GM19025 (cell line): ENCODE data around the gene ZNF665.
"Not testable (repeated sequence)": the region's sequence is repeated elsewhere in the genome, so short reads cannot be mapped to it uniquely, and the experiment has no call there.

ENCODE experiments used
- ATAC-seq: cut with Tn5 transposase; IDR thresholded peaks from one replicate; pipeline ENCODE4 v1.9.1; 2021; ENCODE audit warnings: mild to moderate bottlenecking, low read depth, moderate library complexity; ENCODE audit not compliant: unreplicated experiment

ZNF665 gene

DNA sequence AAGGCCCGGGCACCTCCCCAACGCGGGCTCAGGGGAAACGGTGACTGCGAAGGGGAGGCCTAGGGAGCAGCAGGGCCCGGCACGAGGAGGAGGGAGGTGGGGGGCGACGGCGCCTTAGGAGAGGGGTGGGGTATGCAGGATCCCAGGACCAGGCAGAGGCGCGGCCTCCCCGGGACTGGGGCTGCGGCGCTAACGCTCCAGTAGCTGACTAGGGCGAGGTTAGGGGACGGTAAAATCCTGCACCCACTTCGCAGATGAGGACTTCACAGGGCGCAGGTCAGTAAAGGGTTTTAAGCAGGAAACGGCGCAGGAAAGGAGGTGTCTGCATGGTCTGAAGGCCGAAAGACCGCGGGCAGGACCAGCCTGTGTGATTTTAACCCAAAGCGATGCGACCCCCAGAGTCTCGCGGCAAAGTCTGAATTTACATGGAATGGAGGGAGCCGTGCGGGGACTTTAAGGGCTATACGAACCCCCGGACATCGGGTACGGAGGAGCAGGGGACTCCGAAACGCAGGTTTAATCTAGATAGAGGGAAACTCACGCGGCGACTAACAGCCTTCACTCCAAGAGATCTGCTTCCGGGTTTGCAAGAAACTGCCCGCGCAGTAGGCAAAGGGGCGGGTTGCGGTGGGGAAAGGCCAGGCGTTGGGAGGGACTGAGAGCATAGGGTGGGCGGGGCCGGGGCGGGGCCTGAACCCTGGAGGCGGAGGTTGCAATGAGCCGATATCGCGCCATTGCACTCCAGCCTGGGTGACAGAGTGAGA is at the start of gene ZNF665:
TSS of gene ZNF665 (minus strand) at position 588 of the 764 bp plus-strand sequence. CDS start 10,460 bp downstream, outside the sequence.
- no peak for ATAC-seq

DNA sequence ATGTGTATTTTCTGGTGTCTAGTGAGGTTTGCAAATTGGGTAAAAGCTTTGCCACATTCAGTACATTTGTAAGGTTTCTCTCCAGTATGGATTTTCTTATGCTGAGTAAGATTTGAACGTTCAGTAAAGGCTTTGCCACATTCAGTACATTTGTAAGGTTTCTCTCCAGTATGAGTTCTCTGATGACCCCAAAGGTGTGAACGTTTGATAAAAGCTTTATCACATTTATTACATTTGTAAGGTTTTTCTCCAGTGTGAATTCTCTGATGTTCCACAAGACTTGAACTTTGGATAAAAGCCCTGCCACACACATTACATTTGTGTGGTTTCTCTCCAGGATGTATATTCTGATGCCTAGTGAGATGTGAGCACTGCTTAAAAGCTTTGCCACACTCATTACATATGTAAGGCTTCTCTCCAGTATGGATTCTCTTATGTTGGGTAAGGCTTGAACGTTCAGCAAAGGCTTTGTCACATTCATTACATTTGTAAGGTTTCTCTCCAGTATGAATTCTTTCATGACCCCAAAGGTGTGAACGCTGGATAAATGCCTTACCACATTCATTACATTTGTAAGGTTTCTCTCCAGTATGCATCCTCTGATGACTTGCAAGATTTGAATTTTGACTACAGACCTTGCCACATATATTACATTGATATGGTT is 44.1 kb upstream of the ZNF665 start:
- no peak for ATAC-seq

DNA sequence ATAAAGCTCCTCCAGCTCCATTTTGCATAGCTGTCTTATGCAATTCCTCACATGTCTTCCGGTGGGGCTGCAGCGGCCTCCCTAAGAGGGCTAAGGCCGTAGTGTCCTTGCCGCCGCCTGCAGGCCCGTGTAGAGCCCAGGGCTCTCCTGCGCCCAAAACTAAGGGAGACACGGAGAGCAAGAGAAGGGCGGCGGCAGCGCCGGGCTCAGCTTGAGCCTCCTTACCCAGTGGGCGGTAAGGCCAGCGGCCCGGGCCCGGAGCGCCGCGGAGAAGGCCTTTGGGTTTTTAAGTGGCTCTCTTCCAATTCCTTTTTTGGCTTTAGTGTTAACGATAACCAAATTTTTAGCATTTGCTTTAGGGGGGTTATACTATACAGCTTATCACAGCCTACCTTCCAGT is 31.4 kb upstream of the ZNF665 start:
- ATAC-seq, result no peak

DNA sequence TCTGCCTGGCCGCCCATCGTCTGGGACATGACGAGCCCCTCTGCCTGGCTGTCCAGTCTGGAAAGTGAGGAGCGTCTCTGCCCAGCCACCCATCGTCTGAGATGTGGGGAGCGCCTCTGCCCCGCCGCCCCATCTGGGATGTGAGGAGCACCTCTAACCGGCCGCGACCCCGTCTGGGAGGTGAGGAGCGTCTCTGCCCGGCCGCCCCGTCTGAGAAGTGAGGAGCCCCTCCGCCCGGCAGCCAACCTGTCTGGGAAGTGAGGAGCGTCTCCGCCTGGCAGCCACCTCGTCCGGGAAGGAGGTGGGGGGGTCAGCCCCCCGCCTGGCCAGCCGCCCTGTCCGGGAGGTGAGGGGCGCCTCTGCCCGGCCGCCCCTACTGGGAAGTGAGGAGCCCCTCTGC is 29.6 kb upstream of the ZNF665 start:
- not testable (repeated sequence) for ATAC-seq

DNA sequence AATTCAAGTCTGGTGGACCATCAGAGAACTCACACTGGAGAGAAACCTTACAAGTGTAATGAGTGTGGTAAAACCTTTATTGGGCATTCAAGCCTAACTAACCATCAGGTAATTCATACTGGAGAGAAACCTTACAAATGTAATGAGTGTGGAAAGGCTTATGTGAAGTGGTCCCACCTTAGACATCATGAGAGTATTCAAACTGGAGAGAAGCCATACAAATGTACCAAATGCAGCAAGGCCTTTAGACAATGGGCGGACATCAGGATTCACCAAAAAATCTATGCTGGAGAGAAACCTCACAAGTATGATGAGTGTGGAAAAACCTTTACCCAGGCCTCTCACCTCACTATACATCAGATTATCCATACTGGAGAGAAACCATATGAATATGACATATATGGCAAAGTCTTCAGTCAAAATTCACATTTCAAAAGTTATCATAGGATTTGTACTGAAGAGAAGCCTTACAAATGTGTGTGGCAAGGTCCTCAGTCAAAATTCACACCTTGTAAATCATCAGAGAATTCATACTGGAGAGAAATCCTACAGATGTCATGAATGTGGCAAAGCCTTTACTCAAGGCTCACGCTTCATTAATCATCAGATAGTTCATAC is 19.7 kb upstream of the ZNF665 start:
- ATAC-seq, result no peak

DNA sequence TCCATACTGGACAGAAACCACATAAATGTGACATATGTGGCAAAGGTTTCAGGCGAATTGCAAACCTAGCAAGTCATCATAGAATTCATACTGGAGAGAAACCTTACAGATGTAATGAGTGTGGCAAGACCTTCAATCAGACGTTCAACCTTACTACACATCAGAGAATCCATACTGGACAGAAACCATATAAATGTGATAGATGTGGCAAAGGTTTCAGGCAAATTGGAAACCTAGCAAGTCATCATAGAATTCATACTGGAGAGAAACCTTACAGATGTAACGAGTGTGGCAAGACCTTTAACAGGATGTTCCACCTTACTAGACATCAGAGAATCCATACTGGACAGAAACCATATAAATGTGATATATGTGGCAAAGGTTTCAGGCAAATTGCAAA is 18.4 kb upstream of the ZNF665 start:
- not testable (repeated sequence) for ATAC-seq

DNA sequence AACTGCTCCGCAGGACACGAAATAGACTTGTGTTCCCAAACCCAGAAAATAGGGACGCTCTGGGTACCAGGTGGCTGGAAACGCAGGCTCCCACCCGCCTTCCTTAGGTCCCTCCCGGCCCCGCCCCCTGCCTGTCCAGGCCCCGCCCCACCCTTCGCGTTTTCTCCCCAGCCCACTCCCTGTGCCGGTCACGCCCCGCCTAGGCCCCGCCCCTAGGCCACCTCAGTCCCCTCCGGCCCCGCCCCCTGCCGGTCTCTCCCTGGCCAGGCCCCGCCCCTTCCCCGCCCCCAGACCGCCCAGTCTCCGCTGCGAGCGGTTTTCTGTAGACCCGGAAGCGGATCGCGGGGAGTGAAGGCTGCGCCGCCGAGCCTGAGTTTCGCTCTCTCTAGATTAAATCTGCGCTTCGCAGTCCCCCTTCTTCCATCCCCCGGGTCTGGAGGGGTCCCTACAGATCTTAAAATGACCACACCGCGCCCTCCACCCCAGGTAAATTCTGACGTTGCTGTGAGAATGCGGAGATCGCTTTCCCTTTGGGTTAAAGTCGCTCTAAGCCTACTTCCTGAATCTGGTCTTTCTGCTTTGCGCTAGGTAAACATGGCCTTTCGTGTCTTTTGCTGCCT is 3.7 kb upstream of the ZNF665 start:
- ATAC-seq, result no peak

DNA sequence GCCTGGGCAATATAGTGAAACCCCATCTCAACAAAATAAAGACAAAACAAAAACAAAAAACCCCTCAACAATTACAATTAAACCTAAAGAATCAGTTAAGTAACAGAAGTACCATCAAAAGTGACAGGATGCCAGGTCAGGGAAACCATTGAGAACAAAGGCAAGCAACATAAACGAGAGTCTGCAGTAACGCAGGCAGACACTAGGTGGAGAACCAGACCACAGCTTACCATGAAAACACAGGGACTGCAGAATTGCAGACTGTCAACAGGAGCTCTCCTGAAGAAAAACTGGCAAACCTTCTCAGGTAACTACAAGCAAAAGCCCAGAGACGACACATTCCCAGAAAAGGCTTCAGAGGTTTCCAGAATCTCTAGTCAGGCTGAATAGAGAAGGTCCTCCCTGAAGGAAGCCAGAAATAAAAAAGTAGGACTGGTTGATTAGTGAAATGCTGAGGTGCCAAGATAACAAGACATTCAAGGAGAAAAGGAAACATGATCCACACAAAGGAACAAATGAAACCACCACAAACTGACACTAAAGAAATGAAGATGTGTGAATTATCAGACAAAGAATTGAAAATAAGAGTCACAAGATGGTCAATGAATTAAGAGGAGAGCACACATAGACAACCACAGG is 2.2 kb upstream of the ZNF665 start:
- no peak for ATAC-seq

DNA sequence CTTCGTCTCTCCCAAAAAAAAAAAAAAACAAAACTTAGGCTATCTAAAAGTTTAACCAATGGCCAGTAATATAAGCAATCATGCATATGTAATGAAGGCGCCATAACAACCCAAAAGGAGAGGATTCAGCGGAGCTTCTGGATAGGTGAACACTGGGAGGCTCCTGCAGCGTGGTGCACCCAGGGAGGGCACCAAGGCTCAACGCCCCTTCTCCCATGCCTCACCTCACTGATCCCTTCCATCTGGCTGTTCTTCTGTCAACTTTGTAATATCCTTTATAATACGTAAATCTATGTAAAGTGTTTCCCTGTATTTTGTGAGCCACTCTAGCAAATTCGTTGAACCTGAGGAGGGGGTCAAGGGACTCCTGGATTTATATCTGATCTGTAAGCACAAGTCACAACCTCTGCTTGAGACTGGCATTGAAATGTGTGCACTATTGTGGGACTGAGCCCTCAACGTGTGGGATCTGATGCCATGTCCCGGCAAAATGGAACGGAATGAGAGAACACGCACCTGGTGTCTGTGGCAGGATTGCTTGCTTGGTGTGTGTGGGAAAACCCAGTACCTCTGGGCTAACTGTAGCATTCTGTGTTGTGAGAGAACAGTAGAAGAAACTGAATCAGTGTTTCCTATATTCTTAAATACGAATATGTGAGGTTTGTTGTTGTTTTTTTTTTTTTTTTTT is 521 bp upstream of the ZNF665 start:
- no peak for ATAC-seq

DNA sequence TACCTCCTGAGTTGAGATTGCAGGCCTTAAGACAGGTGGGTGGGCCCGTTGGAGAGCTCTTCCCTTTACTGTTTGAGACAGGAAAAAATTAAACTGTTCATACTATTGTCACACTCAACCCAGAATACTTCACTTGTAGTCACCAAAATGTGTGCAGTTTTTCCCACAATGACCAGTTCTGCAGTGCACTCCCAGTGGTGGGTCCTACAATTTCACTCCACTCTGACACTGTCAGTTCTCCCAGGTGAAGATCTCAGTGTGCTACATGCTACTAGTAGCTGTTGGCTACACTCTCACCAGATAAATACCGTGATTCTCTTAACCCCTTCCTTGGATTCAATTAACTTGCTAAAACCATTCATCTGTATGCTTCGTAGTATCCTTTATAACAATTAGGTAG is 2.9 kb downstream of the ZNF665 start:
- no peak for ATAC-seq

DNA sequence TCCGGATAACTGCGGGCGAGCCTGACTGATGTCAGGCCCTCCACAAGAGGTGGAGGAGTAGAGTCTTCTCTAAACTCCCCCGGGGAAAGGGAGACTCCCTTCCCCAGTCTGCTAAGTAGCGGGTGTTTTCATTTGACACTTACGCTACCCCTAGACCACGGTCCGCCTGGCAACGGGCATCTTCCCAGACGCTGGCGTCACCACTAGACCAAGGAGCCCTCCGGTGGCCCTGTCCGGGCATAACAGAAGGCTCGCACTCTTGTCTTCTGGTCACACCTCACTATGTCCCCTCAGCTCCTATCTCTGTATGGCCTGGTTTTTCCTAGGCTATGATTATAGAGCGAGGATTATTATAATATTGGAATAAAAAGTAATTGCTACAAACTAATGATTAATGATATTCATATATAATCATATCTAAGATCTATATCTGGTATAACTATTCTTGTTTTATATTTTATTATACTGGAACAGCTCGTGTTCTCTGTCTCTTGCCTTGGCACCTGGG is 3.4 kb downstream of the ZNF665 start:
- ATAC-seq, result not testable (repeated sequence)

DNA sequence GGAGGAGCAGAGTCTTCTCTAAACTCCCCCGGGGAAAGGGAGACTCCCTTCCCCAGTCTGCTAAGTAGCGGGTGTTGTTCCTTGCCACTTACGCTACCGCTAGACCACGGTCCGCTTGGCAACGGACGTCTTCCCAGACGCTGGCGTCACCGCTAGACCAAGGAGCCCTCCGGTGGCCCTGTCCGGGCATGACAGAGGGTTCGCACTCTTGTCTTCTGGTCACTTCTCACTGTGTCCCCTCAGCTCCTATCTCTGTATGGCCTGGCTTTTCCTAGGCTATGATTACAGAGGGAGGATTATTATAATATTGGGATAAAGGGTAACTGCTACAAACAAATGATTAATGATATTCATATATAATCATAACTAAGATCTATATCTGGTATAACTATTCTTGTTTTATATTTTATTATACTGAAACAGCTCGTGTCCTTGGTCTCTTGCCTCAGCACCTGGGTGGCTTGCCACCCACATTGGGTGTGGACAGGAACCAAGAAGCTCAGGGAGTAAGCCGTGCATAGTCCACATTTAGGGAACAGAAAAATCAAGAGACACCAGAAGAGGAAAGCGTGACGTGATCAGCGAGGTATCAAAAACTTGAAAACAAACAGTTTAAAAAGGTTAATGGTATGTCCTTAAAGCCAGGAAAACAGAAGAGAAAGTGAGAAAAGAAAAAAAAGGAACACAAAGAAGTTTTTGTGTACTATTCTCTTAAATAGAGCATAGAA is 7.8 kb downstream of the ZNF665 start:
- not testable (repeated sequence) for ATAC-seq

DNA sequence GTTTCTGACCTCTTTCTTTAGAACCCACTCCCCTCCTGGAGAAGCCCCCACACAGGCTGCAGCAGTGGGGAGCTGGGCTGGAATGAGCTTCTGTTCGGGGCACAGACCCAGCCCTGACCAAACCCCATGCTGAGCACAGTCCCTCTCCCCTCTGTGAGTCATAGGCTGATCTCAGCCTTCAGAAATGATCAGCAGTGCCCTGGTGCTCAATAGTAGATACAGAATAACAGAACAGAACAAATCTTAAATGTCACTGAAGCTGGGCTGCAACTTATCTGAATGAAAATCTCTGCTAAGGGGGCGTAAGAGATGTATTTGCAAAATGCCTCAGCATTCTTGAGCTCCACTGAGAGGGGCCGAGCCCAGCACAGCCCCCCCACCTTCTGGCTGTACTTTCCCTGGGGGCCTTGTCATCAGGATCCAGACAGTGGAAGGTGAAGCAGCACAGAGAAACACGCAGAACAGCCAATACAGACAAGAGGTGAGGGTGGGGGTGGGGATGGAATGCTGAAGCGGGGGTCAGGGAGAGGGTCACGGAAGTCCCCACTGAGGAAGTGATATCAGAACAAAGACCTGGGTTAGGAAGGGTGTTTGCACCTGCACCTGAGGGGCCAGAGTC is 9.9 kb downstream of the ZNF665 start:
- ATAC-seq, result no peak

DNA sequence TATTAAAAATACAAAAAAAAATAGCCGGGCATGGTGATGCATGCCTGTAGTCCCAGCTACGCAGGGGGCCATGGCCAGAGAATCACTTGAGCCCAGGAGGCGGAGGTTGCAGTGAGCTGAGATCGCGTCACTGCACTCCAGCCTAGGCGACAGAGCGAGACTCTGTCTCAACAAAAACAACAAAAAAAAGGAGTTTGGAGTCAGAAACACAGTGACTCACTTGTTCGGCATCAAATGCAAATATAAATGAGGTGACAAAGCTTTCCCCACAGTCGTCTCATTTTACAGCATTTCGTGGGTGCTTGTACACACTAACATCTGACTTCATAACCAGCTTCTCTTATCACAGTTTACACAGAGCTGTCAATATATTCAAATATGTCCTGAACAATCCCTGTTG is 11.0 kb downstream of the ZNF665 start:
- ATAC-seq, result no peak

DNA sequence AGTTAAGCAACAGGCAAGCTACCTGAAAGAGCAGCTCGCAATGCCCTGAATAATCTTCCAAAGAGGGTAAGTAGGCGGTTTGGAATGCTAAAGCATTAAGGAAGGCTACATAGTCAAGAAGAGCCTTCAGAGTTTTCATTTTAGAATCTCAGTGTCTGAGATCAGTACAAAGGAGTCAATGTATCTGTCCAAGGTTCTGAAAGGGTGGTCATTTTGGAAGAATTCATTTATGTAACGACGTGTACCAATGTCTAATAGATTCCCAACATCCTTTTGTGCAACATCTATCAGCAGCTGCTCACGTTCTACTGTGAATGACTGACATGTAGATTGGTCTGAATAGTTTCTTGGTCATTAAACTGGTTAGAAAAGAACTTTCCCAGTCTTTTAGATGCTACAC is 15.2 kb downstream of the ZNF665 start:
- ATAC-seq, result no peak

DNA sequence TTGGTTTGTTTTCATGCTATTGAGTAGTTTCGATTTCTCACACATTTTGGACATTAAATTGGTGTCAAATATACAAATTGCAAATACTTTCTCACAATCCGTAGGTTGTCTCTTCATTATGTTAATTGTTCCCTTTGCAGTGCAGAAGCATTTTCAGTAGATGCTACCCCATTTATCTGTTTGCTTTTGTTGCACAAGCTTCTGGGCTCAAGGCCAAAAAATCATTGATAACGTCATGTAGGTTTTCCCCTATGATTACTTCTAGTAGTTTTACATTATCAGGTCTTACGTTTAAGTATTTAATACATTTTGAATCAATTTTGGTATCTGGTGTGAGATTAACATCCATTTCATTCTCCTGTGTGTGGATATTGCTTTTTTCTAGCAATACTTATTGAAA is 20.3 kb downstream of the ZNF665 start:
- no peak for ATAC-seq

DNA sequence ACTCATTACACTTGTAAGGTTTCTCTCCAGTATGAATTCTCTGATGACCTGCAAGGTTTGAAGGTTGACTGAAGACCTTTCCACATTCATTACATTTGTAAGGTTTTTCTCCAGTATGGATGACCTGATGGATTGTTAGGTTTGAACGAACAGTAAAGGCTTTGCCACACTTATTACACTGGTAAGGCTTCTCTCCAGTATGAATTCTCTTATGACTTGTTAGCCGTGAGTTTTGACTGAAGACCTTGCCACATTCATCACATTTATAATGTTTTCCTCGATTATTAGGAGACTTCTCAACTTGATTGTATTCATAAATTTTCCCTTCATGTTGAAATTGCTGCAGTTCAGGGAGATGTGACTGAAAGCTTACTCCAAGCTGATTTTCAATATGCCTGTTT is 27.5 kb downstream of the ZNF665 start:
- no peak for ATAC-seq

DNA sequence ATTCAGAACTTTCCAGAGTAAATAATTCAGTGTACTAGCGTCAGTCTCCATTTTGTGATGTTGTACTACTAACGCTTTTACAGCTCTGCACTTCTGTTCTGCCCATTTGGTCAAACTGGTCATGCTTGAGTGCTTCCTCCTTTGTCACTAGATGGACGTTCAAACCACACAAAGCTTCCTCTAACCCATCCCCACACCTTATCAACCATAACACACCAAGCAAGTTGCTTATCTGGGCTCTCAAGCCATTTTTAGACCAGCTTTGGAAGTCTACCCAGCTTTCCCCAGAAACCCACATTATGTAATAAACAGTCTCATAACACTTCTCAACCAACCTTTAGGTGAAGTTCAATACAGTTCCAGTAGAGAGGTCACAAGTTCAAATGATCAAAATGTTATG is 32.0 kb downstream of the ZNF665 start:
- no peak for ATAC-seq

DNA sequence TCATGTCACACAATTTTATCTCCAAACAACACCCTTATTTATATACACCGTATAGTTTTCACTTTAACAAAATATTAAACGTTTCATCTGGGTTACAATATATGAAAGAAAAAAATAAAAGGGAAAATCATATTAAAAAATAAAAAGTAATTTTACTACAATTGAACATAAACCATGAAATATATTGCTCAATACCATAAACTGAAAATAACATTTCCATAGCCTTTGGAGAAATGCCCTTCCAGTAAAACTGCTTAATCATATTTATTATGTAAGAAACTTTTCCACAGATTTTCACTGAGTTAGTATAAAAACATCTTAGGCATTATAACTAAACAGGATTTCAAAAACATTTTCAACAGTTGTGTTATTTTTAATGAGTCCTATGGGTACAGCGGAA is 32.8 kb downstream of the ZNF665 start:
- ATAC-seq, result no peak
